Activated CD8-positive, alpha-beta memory T cell treated with anti-CD3 and anti-CD28 coated beads for 36 hours (primary cell): ENCODE data around the gene BPIFA3. TPM values are rescaled to one million over a fixed set of nuclear protein-coding genes. Genes with fewer than 3 reads are reported as not detected.
"Not testable (repeated sequence)": the region's sequence is repeated elsewhere in the genome, so short reads cannot be mapped to it uniquely, and the experiment has no call there.

Source experiments
- CTCF ChIA-PET: fragments of 350-600 bp; sonication (Branson Sonifier 250); formaldehyde crosslinking; loops from one replicate; lab custom pipeline; 2021; ENCODE audit warnings: antibody characterized with exemption; lab: Charles Lee
- POLR2A ChIA-PET: fragments of 350-600 bp; sonication (Branson Sonifier 250); formaldehyde crosslinking; loops from one replicate; lab custom pipeline; 2021; ENCODE audit warnings: antibody characterized with exemption; lab: Charles Lee
- total RNA-seq, 2 experiments: library from RNA; stranded (reverse); gene quantifications; one replicate each; pipeline ENCODE4 v1.2.3, GENCODE V29; 2021

The BPIFA3 gene
- not detected for total RNA-seq

DNA sequence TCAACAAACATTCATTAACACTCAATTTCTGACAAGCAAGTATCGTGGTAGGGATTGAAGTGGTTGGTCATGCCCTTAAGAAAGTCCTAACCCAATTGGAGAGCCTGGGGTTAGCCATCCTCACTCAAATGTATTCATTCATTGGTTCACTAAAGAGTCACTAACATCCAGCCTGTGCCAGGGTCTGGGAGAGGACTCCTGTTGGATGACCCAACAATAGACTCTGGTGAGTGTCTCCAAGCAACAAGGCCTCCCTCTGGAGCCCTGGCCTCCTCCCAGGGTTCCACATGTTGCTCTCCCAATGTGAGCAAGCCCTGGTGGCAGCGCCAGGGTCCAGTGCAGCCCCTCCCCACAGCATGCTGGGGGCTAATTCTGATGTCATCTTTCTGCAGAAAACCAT lies at the start of gene BPIFA3:
Gene BPIFA3 (plus strand): TSS at position 301 of the 400 bp plus-strand sequence. CDS start 185 bp downstream, outside the sequence.
- ChIA-PET POLR2A (no interaction called here), CTCF (no interaction called here)

- POLR2A ChIA-PET: no interaction called here
- CTCF ChIA-PET: no interaction called here
Measured at GRCh38 chr20:33167859-33168258, 49.3 kb upstream of the BPIFA3 start, which contains the start of gene BPIFA2. TSS of gene BPIFA2 (plus strand) at chr20:33168159. CDS start at chr20:33169146, 987 bp downstream.

- ChIA-PET CTCF (no interaction called here), POLR2A (no interaction called here)
Measured at GRCh38 chr20:33169176-33169794, 47.9 kb upstream of the BPIFA3 start.

GRCh38 chr20:33172781-33173180 lies 44.4 kb upstream of the BPIFA3 start:
- CTCF ChIA-PET: no interaction called here
- POLR2A ChIA-PET: no interaction called here

GRCh38 chr20:33175123-33175522 lies 42.0 kb upstream of the BPIFA3 start:
- ChIA-PET POLR2A (no interaction called here), CTCF (no interaction called here)

DNA sequence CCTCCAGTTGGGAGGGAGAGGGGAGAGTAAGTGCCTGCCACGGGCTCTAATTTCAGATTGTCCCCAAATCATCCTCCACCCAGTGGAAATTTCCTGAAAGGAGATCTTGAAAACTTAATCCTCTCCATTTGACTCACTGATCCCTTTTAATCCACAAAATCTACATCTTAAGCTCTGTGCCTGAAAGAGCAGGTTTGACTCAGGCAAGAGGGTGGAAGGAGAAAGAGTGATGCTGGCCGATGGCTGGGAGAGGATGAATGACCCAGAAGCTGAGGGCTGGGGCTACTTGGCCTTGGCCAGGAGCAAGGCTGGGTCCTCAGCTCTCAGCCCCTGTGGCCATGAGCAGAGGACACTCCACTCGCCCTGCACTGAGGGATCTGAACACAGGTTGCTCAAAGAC lies 41.1 kb upstream of the BPIFA3 start:
- ChIA-PET CTCF (no interaction called here), POLR2A (no interaction called here)

- ChIA-PET CTCF (no interaction called here), POLR2A (no interaction called here)
Measured at GRCh38 chr20:33177866-33178265, 39.3 kb upstream of the BPIFA3 start.

DNA sequence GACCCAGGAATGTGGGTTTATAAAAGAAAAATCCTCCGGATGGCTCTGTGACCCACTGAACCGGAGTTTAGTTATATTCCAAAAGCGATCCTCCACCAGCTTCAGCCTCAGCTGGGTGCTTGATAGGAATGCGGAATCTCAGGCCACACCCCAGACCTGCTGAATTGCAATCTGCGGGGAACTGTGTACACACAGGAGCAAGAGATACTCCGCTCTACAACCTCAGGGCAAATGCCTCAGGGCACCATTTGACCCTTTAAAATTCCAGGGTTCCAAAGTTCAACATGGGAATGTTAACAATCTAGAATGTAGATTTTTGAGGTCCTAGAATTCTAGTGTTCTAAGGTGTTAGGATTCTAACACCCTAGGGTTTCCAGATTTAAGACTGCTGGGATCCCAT lies 38.4 kb upstream of the BPIFA3 start:
- ChIA-PET CTCF (no interaction called here), POLR2A (no interaction called here)

- CTCF ChIA-PET: no interaction called here
- POLR2A ChIA-PET: no interaction called here
Measured at GRCh38 chr20:33180169-33180568, 37.0 kb upstream of the BPIFA3 start.

GRCh38 chr20:33181482-33182093 lies 35.6 kb upstream of the BPIFA3 start:
- POLR2A ChIA-PET: no interaction called here

GRCh38 chr20:33183312-33183711 lies 33.8 kb upstream of the BPIFA3 start:
- CTCF ChIA-PET: no interaction called here
- POLR2A ChIA-PET: no interaction called here

More at GRCh38 chr20:33181482-33182093, 35.6 kb upstream of the BPIFA3 start:
- CTCF ChIA-PET: no interaction called here

DNA sequence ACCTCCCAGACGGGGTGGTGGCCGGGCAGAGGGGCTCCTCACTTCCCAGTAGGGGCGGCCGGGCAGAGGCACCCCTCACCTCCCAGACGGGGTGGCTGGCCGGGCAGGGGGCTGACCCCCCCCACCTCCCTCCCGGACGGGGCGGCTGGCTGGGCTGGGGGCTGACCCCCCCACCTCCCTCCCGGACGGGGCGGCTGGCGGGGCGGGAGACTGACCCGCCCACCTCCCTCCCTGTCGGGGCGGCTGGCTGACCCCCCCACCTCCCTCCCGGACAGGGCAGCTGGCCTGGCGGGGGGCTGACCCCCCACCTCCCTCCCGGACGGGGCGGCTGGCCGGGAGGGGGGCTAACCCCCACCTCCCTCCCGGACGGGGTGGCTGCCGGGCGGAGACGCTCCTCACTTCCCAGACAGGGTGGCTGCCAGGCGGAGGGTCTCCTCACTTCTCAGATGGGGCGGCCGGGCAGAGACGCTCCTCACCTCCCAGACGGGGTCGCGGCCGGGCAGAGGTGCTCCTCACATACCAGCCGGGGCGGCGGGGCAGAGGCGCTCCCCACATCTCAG lies 32.0 kb upstream of the BPIFA3 start:
- POLR2A ChIA-PET: not testable (repeated sequence)

GRCh38 chr20:33187491-33187890 lies 29.7 kb upstream of the BPIFA3 start:
- ChIA-PET POLR2A (no interaction called here), CTCF (interaction anchor here (0.7 kb wide), 1 partner anchor 30 kb away, joined by 4 read pairs; no protein-coding TSS in a partner anchor)

More for the DNA sequence above, 32.0 kb upstream of the BPIFA3 start:
- CTCF ChIA-PET: not testable (repeated sequence)

- POLR2A ChIA-PET: no interaction called here
- CTCF ChIA-PET: interaction anchor here (0.7 kb wide), 1 partner anchor 450 kb away, joined by 3 read pairs; no protein-coding TSS in a partner anchor
Measured at GRCh38 chr20:33188421-33188820, 28.7 kb upstream of the BPIFA3 start.

DNA sequence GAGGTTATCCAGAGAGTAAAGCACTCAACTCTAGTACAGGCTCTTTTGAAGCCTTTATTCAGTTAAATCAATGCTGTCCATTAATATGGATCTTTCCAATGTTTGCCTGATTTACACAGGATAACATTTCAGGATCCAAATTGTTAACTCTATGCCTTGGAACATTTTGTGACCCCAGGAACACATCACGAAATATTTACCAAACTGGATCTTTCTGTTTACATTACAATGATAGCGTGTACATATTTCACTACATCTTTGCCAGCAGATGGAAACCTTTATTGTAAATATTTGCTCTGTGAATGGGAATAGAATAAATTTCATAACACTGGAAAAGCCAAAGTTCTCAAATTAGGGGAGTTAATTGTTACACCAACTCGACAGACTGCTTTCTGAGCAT lies 25.7 kb upstream of the BPIFA3 start:
- POLR2A ChIA-PET: no interaction called here
- CTCF ChIA-PET: no interaction called here

GRCh38 chr20:33191955-33192354 lies 25.2 kb upstream of the BPIFA3 start:
- POLR2A ChIA-PET: no interaction called here
- CTCF ChIA-PET: no interaction called here

GRCh38 chr20:33192912-33193501 lies 24.1 kb upstream of the BPIFA3 start:
- POLR2A ChIA-PET: no interaction called here

DNA sequence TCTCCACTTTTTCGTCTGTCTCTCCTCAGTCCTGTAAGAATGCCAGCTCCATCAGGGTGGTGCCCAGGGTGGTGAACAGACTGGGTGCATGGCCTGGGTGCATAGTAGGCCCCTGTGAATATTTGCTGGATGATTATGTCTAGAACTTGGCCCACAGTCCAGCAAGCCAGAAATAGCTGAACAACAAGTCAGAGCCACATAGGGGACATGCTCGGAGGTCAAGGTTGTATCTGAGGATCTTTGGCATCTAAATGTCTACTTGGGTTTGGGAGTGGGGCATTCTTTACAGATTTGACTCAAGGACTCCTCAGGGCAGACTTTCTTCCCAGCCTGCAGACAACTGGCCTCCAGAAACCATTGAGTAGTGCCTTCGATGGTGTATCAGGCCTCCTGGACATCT lies 18.1 kb upstream of the BPIFA3 start:
- CTCF ChIA-PET: no interaction called here
- POLR2A ChIA-PET: no interaction called here

More at GRCh38 chr20:33192912-33193501, 24.1 kb upstream of the BPIFA3 start:
- CTCF ChIA-PET: no interaction called here

GRCh38 chr20:33202451-33202850 lies 14.7 kb upstream of the BPIFA3 start:
- CTCF ChIA-PET: no interaction called here

DNA sequence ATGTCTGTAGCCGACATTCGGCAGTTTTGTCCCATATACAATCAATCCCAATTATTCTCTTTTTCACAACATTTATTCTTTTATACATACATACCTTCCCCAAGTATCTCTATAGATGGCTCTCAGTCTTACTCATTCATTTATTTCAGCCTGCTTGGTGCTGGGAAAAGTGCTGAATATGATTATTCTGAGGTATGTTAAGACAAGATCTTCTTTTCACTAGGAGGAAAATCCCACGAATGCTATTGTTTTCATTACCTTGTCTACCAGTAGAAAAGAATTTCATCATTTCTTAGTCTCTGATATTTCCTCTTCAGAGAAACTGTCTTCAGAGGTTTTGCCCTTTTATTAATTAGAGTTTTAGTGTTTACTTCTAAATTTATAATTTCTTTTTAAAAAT lies 13.7 kb upstream of the BPIFA3 start:
- POLR2A ChIA-PET: no interaction called here
- CTCF ChIA-PET: no interaction called here

More at GRCh38 chr20:33202451-33202850, 14.7 kb upstream of the BPIFA3 start:
- POLR2A ChIA-PET: no interaction called here
